ENCODE results near the gene B4GALNT2. TPM values are rescaled to one million over a fixed set of nuclear protein-coding genes. Genes with fewer than 3 reads are reported as not detected.

B4GALNT2 gene
- total and polyA plus RNA-seq, 2 of the 13 experiments (the other 11 are each of a cell fraction or from before 2014, with no cell fraction given) = not detected

GRCh38 chr17:49191917-49192741 is 59.6 kb downstream of the B4GALNT2 start (continued):
- TF ChIP-seq HNF1A (IDR thresholded peaks at IDR 0.05; ENCODE audit: low read depth) (no peak), HNF1A (CRISPR knock-in tag; IDR thresholded peaks at IDR 0.05; ENCODE audit: borderline replicate concordance) (peak; percentile 27; the same call in 1 of the 2 replicates), ZNF670 (CRISPR knock-in tag; IDR thresholded peaks at IDR 0.05; ENCODE audit: borderline replicate concordance) (peak; percentile 30; the same call in 1 of the 2 replicates), ZNF780A (CRISPR knock-in tag; IDR thresholded peaks at IDR 0.05) (no peak), SRSF9 (IDR thresholded peaks at IDR 0.05; ENCODE audit: borderline replicate concordance, insufficient read depth, low read depth, low read length, poor library complexity, severe bottlenecking) (no peak), RAD21 (CRISPR knock-in tag; IDR thresholded peaks at IDR 0.05) (no peak; the same call in none of the 2 replicates), ZNF501 (CRISPR knock-in tag; IDR thresholded peaks at IDR 0.05) (peak; percentile 95), ZNF687 (CRISPR knock-in tag; IDR thresholded peaks at IDR 0.05) (peak; percentile 94), TMF1 (CRISPR knock-in tag; IDR thresholded peaks at IDR 0.05; ENCODE audit: low read depth) (peak; percentile 90), MXD4 (CRISPR knock-in tag; IDR thresholded peaks at IDR 0.05) (peak; percentile 20; the same call in 1 of the 2 replicates), NR2F6 (IDR thresholded peaks at IDR 0.05) (peak; percentile 34; the same call in 1 of the 2 replicates), NR2F6 (CRISPR knock-in tag; IDR thresholded peaks at IDR 0.05) (peak; percentile 65), JUN (CRISPR knock-in tag; IDR thresholded peaks at IDR 0.05) (0 out of 2 replicates have a peak, but pooled peaks have one; percentile 11), CBX5 (CRISPR knock-in tag; IDR thresholded peaks at IDR 0.05; ENCODE audit: borderline replicate concordance) (peak; percentile 87; the same call in 1 of the 2 replicates), POLR2A (IDR thresholded peaks at IDR 0.05; ENCODE audit: insufficient read depth in 1 of 2, low read depth in 2 of 2, low read length in 2 of 2) (peak in 1 of 2 experiments; percentile 57; a peak in 3 of 4 replicates), NAIF1 (CRISPR knock-in tag; IDR thresholded peaks at IDR 0.05; ENCODE audit: borderline replicate concordance) (0 out of 2 replicates have a peak, but pooled peaks have one; percentile 74), WIZ (CRISPR knock-in tag; IDR thresholded peaks at IDR 0.05) (0 out of 2 replicates have a peak, but pooled peaks have one; percentile 55), ZNF549 (CRISPR knock-in tag; IDR thresholded peaks at IDR 0.05) (peak; percentile 91; the same call in 1 of the 2 replicates), HMGXB4 (CRISPR knock-in tag; IDR thresholded peaks at IDR 0.05; ENCODE audit: borderline replicate concordance in 1 of 2, low read depth in 1 of 2) (peak; percentile 100)
